ENCODE results near the gene USP9X.
"Not testable (repeated sequence)": the region's sequence is repeated elsewhere in the genome, so short reads cannot be mapped to it uniquely, and the experiment has no call there.

The USP9X gene

GRCh38 chrX:41133551-41133950, 48.3 kb downstream of the USP9X start:
- DNase-seq: no peak

GRCh38 chrX:41137589-41137988, 52.3 kb downstream of the USP9X start:
- no peak for DNase-seq

- DNase-seq: no peak
These were observed 57.1 kb downstream of the USP9X start for GRCh38 chrX:41142130-41142910.

- DNase-seq: no peak
These were observed 59.6 kb downstream of the USP9X start for GRCh38 chrX:41144873-41145272.

DNA sequence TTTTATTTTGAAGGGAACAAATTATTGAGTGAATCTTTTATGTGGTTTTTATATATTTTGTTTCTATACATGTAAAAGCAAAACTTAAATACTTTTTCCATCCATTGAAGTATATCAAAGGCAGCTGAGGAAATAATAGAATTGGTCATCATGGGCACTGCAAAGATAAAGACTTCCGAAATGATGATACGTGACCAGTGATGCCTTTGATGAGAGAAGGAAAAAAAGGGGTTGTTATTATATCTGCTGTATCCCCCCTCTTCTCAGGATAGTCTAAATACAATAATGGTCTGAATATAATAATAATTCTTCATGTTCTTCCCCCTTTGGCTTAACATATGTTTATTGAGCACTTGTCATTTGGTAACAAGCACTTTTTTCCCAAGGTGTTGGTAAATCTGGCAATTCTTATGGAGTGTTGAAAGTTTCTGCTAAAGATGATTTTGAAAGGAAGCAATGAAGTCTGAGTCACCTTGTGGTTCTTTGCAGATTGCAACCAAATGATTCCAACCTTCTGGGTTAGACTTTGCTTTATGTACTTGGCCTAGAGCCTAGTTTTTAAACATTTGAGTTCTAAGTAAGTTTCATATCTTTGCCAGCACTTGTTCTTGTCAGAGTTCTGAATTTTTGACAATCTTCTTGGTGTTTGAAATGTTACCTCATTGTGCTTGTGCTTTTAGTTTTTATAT, 60.8 kb downstream of the USP9X start:
- DNase-seq: no peak

- DNase-seq: no peak
These were observed 63.3 kb downstream of the USP9X start for GRCh38 chrX:41148553-41148952.

DNA sequence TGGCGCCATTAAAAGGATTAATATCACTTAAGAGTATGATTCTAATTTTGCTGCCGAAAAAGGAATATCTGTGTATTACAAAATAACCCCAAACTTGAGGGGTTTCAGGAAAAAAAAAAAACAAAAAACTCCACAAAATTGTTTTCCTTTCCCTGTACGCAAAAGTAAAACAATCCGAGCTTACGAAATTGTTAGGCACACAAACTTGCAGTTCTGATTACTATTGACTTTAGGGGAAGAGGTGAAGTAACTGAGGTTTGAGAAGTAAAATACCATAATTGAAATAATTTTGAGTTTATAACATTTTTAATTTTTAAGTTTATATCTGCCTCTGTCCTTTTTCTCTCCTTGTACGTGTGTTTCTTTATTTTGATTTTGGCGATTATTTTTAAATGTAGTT, 64.8 kb downstream of the USP9X start:
- no peak for DNase-seq

- DNase-seq: not testable (repeated sequence)
These were observed 66.5 kb downstream of the USP9X start for GRCh38 chrX:41151726-41152125.

DNA sequence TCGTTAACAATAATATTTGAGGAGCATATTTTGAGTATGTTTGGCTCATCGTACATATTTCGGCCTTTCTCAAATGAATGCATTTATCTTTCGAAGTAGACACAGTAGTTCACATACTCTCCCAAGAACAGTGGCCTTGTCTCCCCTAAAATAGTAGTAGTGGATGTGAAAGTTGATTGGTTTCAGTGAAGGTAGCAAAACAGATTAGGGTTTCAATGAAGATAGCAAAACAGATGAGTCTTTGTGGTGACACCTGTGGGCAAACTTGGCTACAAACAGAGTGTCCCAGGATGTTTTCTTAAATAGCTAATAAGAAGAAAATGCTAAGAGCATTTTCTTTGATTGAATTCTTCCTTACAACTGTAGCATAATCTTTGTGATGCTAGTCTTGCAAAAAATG, 67.0 kb downstream of the USP9X start:
- no peak for DNase-seq

DNA sequence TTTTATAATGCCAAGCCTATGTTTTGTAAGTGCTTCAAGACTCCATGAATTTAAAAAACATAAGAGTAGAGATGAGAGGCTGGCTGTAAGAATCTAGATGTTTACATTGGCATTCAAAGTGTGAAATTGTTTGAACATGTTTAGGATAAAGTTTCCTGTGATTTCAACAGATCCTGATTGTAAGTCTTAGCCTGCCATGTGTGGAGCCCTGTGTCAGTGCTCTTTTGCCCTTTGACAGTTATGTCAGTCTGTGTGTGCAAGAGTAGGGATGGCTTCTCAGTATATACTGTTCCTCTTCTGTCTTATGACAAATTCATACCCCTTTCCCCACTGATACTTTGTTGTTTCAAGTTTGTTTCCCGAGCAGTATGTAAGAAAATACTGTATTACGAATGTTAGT, 68.2 kb downstream of the USP9X start:
- DNase-seq: no peak

DNA sequence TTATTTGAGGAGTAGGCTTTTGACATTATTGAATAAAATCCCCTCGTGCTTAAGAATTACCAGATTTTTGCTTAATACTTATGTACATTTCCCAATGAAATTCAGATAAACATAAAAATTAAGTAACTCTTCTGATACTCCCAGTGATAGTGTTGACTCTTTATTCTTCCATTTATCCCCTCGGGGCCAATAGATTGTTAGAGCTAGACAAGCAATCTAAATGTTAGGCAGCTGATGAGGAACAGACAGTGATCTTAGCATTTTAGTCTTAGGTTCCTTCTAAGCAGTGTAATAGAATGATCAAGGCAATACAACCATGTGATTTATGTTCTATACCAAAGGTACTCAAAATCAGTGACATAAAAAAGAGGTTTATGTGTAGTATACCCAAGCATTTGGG, 68.7 kb downstream of the USP9X start:
- DNase-seq: no peak

- DNase-seq: no peak
These were observed 79.2 kb downstream of the USP9X start for GRCh38 chrX:41164449-41164848.

GRCh38 chrX:41167888-41168287, 82.6 kb downstream of the USP9X start:
- no peak for DNase-seq

GRCh38 chrX:41176263-41176662, 91.0 kb downstream of the USP9X start:
- no peak for DNase-seq

- DNase-seq: no peak
These were observed 92.1 kb downstream of the USP9X start for GRCh38 chrX:41177297-41177696.

DNA sequence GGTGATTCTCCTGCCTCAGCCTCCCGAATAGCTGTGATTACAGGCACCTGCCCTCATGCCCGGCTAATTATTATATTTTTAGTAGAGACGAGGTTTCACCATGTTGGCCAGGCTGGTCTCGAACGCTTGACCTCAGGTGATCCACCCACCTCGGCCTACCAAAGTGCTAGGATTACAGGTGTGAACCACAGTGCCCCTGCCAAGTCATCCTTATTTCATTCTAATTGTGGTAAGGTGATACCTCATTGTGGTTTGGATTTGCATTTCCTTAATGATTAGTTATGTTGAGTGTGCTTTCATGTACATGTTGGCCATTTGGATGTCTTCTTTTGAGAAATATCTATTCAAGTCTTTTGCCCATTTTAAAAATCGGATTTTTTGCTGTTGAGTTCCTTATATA, 93.0 kb downstream of the USP9X start:
- no peak for DNase-seq

GRCh38 chrX:41180194-41180908, 95.1 kb downstream of the USP9X start:
- peak; percentile 69 for DNase-seq

GRCh38 chrX:41184312-41184711, 99.1 kb downstream of the USP9X start:
- DNase-seq: no peak

GRCh38 chrX:41186946-41187345, 101.7 kb downstream of the USP9X start:
- DNase-seq: not testable (repeated sequence)

DNA sequence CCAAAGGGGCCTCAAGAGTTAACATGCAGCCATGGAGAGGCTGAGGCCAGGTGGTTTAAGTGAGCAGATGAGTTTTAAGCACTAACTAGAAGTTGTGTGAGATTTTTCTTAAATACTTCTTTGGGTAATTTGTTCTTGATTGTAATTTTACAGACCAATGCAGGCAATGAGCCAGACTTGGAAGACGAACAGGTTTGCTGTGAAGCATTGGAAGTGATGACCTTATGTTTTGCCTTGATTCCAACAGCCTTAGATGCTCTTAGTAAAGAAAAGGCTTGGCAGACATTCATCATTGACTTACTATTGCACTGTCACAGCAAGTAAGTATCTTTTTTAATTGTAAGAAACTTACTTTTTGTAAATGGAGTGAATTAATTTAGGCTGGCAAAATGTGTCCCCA, 103.9 kb downstream of the USP9X start:
- DNase-seq: no peak

GRCh38 chrX:41192880-41193279, 107.6 kb downstream of the USP9X start:
- DNase-seq: no peak

GRCh38 chrX:41198410-41198809, 113.2 kb downstream of the USP9X start:
- no peak for DNase-seq

DNA sequence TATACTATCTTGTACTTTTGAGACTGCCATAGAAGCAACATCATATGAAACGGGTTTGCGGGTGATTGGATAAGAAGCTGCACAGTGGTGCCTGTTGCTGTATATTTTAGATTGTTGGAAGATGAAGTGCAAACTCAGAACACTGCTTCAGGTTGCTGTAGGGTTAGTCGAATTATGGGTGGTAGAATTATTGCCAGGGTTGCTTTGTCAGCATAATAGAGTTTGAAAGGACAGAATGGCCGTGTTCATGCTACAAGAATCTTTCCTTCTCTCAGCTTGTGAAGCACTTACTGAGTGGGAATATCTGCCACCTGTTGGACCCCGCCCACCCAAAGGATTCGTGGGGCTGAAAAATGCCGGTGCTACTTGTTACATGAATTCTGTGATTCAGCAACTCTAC, 115.5 kb downstream of the USP9X start:
- no peak for DNase-seq

GRCh38 chrX:41209853-41210252, 124.6 kb downstream of the USP9X start:
- no peak for DNase-seq

Measured in islet precursor cell (in vitro differentiated cells).